Inflammatory macrophage treated with lipopolysaccharide for 1 hour (primary cell): ENCODE data around the gene CHKA.

Source experiments
- DNase-seq, 2 donors: peaks; one replicate each; pipeline ENCODE4 v3.0.0-alpha.2; 2020 to 2022

The CHKA gene

GRCh38 chr11:68067991-68068390 is 53.2 kb downstream of the CHKA start:
- DNase-seq, result no peak

GRCh38 chr11:68066742-68067141 is 54.4 kb downstream of the CHKA start:
- DNase-seq, result no peak

GRCh38 chr11:68065841-68066240 is 55.3 kb downstream of the CHKA start:
- no peak for DNase-seq

GRCh38 chr11:68064926-68065325 is 56.3 kb downstream of the CHKA start:
- peak; percentile 20 to 40 for DNase-seq

- DNase-seq, result peak in 1 of 2 donors; percentile 18
Observed at GRCh38 chr11:68061508-68061907, 59.7 kb downstream of the CHKA start.

GRCh38 chr11:68057807-68058206 is 63.4 kb downstream of the CHKA start:
- no peak for DNase-seq

GRCh38 chr11:68056317-68057285 is 64.6 kb downstream of the CHKA start:
- no peak for DNase-seq

GRCh38 chr11:68053981-68054812 is 67.0 kb downstream of the CHKA start:
- DNase-seq, result no peak

- DNase-seq, result no peak
Observed at GRCh38 chr11:68053117-68053516, 68.1 kb downstream of the CHKA start.

- no peak for DNase-seq
Observed at GRCh38 chr11:68052137-68052873, 68.9 kb downstream of the CHKA start.

- DNase-seq, result no peak
Observed at GRCh38 chr11:68051191-68052136, 69.7 kb downstream of the CHKA start.

- DNase-seq, result no peak
Observed at GRCh38 chr11:68050371-68050841, 70.8 kb downstream of the CHKA start.

- DNase-seq, result no peak
Observed at GRCh38 chr11:68049509-68050370, 71.4 kb downstream of the CHKA start.

- no peak for DNase-seq
Observed at GRCh38 chr11:68048681-68049508, 72.3 kb downstream of the CHKA start.

- DNase-seq, result no peak
Observed at GRCh38 chr11:68047437-68048290, 73.5 kb downstream of the CHKA start.

GRCh38 chr11:68044898-68045351 is 76.3 kb downstream of the CHKA start:
- no peak for DNase-seq

GRCh38 chr11:68044145-68044813 is 76.9 kb downstream of the CHKA start:
- no peak for DNase-seq
